GM10266 (cell line): ENCODE results near the gene RPL32.
"Not testable (repeated sequence)": the region's sequence is repeated elsewhere in the genome, so short reads cannot be mapped to it uniquely, and the experiment has no call there.

Experiments used
- DNase-seq: peaks from one replicate; pipeline ENCODE4 v3.0.0; 2012; ENCODE audit errors: extremely low spot score
- CTCF ChIP-seq: IDR thresholded peaks from 2 replicates; pipeline ENCODE4 v1.5.1; 2012; ENCODE audit warnings: mild to moderate bottlenecking, low read depth; ENCODE audit not compliant: control insufficient read depth, insufficient read depth; ENCODE audit errors: missing control alignments

The RPL32 gene

DNA sequence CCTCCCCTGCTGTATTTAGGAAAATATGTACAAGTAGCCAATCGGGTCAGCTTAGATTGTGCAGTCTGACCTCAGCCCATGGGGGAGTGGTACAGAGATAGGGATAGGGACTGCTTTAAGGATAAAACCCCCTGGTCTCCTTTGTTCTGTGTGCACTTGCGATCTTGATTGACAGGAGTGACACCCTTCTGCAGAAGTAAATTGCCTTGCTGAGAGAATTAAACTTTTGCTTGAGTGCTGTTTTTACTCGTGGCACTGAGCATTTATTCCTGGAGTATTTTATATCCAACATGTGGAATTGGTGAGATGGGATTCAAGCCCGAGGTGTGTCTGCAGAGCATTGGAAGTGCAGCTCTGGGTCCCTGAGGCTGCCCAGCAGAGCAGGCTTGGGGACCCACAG, 23.9 kb upstream of the RPL32 start:
- no peak for TF ChIP-seq CTCF
- no peak for DNase-seq

- no peak for DNase-seq
- no peak for TF ChIP-seq CTCF
These were observed 21.0 kb upstream of the RPL32 start for GRCh38 chr3:12862387-12862786.

GRCh38 chr3:12861611-12862010, 20.2 kb upstream of the RPL32 start:
- TF ChIP-seq CTCF: no peak
- no peak for DNase-seq

DNA sequence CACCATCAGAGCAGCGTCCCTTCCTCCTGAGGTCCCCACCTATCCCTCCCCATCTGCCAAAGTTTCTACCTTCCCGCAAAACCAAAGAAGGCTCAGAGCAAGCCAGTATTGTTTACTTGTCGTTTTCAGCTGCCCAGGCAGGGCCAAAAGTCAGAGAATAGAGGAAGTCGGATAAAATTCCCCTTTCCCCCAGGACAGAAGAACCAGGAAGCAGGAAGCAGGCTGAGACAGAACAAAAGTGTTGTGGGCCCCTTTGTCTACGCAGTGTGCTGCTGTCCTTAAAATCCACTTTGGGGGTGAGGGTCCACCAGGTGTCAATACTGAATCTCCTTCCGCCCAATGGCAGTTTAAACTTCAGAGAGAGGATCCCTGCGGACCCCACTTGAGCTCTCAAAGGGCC, 18.5 kb upstream of the RPL32 start:
- DNase-seq: no peak
- TF ChIP-seq CTCF: no peak

DNA sequence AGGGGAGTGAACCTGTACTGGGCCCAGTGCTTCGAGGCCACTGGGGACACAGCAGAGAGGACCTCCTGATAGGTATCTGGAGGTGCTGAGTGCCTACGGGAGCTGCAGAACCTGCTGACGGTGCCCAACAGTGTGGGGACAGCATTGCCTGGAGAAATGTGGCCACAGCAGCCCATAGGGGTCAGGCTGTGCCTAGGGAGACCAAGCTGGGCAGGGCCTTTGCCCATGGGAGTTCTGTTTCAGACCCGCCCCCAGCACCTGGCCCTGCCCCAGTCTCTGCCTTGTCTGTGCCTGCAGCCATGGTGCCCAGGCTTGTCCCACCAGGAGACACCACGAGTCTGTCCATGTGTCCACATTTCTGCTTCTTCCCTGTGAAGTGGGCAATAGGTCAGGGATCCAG, 15.3 kb upstream of the RPL32 start:
- no peak for DNase-seq
- TF ChIP-seq CTCF: no peak

- TF ChIP-seq CTCF: no peak
- no peak for DNase-seq
These were observed 13.2 kb upstream of the RPL32 start for GRCh38 chr3:12854565-12854964.

- not testable (repeated sequence) for DNase-seq
These were observed 12.5 kb upstream of the RPL32 start for GRCh38 chr3:12853847-12854246.

DNA sequence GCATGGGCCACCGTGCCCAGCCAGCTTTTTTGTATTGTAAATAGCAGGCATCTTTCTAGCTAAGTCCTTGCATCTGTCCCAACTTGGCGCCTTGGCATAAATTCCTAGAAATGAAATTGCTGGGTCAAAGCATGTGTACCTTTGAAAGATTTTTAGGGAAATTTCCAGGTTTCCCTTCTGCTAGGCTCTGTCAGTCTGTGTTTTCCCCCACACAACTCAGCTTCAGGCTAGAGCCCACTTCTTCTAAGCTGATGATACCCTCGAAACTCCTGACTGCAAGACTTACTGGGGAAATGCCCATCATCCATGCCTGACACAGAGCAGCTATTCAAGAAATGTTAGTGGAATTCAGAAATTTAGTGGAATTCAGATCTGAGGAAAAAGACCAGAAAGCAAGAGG, 10.8 kb upstream of the RPL32 start:
- DNase-seq: no peak
- no peak for TF ChIP-seq CTCF
